ENCODE data around the gene IL17D.
"Not testable (repeated sequence)": the region's sequence is repeated elsewhere in the genome, so short reads cannot be mapped to it uniquely, and the experiment has no call there.

IL17D gene

GRCh38 chr13:20702915-20703779, at the start of gene IL17D:
Gene IL17D (plus strand): TSS chr13:20703699. CDS start chr13:20704002, 303 bp downstream.
- in situ Hi-C loops (cut with HindIII; ENCODE audit: low pct_ligation_motif_present, low pct_unique_long_range_greater_than_20kb, low sequenced_read_pairs): no loop called here
- DNase-seq: no peak

- in situ Hi-C loops (cut with HindIII; ENCODE audit: low pct_ligation_motif_present, low pct_unique_long_range_greater_than_20kb, low sequenced_read_pairs): no loop called here
- DNase-seq: no peak
Measured at GRCh38 chr13:20654156-20654555, 49.3 kb upstream of the IL17D start.

GRCh38 chr13:20658451-20659040, 45.0 kb upstream of the IL17D start:
- in situ Hi-C loops (cut with HindIII; ENCODE audit: low pct_ligation_motif_present, low pct_unique_long_range_greater_than_20kb, low sequenced_read_pairs): no loop called here
- peak; percentile 26 for DNase-seq

- in situ Hi-C loops (cut with HindIII; ENCODE audit: low pct_ligation_motif_present, low pct_unique_long_range_greater_than_20kb, low sequenced_read_pairs): no loop called here
- DNase-seq: no peak
Measured at GRCh38 chr13:20664351-20664750, 39.1 kb upstream of the IL17D start.

- in situ Hi-C loops (cut with HindIII; ENCODE audit: low pct_ligation_motif_present, low pct_unique_long_range_greater_than_20kb, low sequenced_read_pairs): no loop called here
- DNase-seq: no peak
Measured at GRCh38 chr13:20666948-20667347, 36.6 kb upstream of the IL17D start.

GRCh38 chr13:20667857-20668437, 35.6 kb upstream of the IL17D start:
- in situ Hi-C loops (cut with HindIII; ENCODE audit: low pct_ligation_motif_present, low pct_unique_long_range_greater_than_20kb, low sequenced_read_pairs): no loop called here
- DNase-seq: no peak

- in situ Hi-C loops (cut with HindIII; ENCODE audit: low pct_ligation_motif_present, low pct_unique_long_range_greater_than_20kb, low sequenced_read_pairs): no loop called here
Measured at GRCh38 chr13:20669162-20669561, 34.3 kb upstream of the IL17D start.

GRCh38 chr13:20671789-20672188, 31.7 kb upstream of the IL17D start:
- in situ Hi-C loops (cut with HindIII; ENCODE audit: low pct_ligation_motif_present, low pct_unique_long_range_greater_than_20kb, low sequenced_read_pairs): no loop called here
- no peak for DNase-seq

More at GRCh38 chr13:20669162-20669561, 34.3 kb upstream of the IL17D start:
- DNase-seq: no peak

- in situ Hi-C loops (cut with HindIII; ENCODE audit: low pct_ligation_motif_present, low pct_unique_long_range_greater_than_20kb, low sequenced_read_pairs): no loop called here
- no peak for DNase-seq
Measured at GRCh38 chr13:20672772-20673171, 30.7 kb upstream of the IL17D start.

GRCh38 chr13:20673715-20674114, 29.8 kb upstream of the IL17D start:
- DNase-seq: no peak
- in situ Hi-C loops (cut with HindIII; ENCODE audit: low pct_ligation_motif_present, low pct_unique_long_range_greater_than_20kb, low sequenced_read_pairs): no loop called here

GRCh38 chr13:20676213-20676612, 27.3 kb upstream of the IL17D start:
- no peak for DNase-seq
- in situ Hi-C loops (cut with HindIII; ENCODE audit: low pct_ligation_motif_present, low pct_unique_long_range_greater_than_20kb, low sequenced_read_pairs): no loop called here

- in situ Hi-C loops (cut with HindIII; ENCODE audit: low pct_ligation_motif_present, low pct_unique_long_range_greater_than_20kb, low sequenced_read_pairs): not testable (repeated sequence)
Measured at GRCh38 chr13:20678606-20679005, 24.9 kb upstream of the IL17D start.

GRCh38 chr13:20679879-20680278, 23.6 kb upstream of the IL17D start:
- in situ Hi-C loops (cut with HindIII; ENCODE audit: low pct_ligation_motif_present, low pct_unique_long_range_greater_than_20kb, low sequenced_read_pairs): no loop called here
- no peak for DNase-seq

More at GRCh38 chr13:20678606-20679005, 24.9 kb upstream of the IL17D start:
- DNase-seq: not testable (repeated sequence)

GRCh38 chr13:20680416-20681080, 23.0 kb upstream of the IL17D start:
- in situ Hi-C loops (cut with HindIII; ENCODE audit: low pct_ligation_motif_present, low pct_unique_long_range_greater_than_20kb, low sequenced_read_pairs): no loop called here
- DNase-seq: no peak

GRCh38 chr13:20681481-20681880, 22.0 kb upstream of the IL17D start:
- in situ Hi-C loops (cut with HindIII; ENCODE audit: low pct_ligation_motif_present, low pct_unique_long_range_greater_than_20kb, low sequenced_read_pairs); DNase-seq: not testable (repeated sequence)

GRCh38 chr13:20682061-20682460, 21.4 kb upstream of the IL17D start:
- DNase-seq: no peak
- in situ Hi-C loops (cut with HindIII; ENCODE audit: low pct_ligation_motif_present, low pct_unique_long_range_greater_than_20kb, low sequenced_read_pairs): no loop called here

- in situ Hi-C loops (cut with HindIII; ENCODE audit: low pct_ligation_motif_present, low pct_unique_long_range_greater_than_20kb, low sequenced_read_pairs): no loop called here
- no peak for DNase-seq
Measured at GRCh38 chr13:20684041-20684440, 19.5 kb upstream of the IL17D start.

- in situ Hi-C loops (cut with HindIII; ENCODE audit: low pct_ligation_motif_present, low pct_unique_long_range_greater_than_20kb, low sequenced_read_pairs): no loop called here
- no peak for DNase-seq
Measured at GRCh38 chr13:20684546-20684945, 19.0 kb upstream of the IL17D start.

GRCh38 chr13:20685092-20685491, 18.4 kb upstream of the IL17D start:
- DNase-seq: no peak
- in situ Hi-C loops (cut with HindIII; ENCODE audit: low pct_ligation_motif_present, low pct_unique_long_range_greater_than_20kb, low sequenced_read_pairs): no loop called here

All from ACHN (cell line).